Thyroid gland (tissue), 4 donors: ENCODE results near the gene MRPL41.

Experiments used
- CTCF ChIP-seq, 6 experiments: fragments of 200-600 bp in 3 of 6; fragments of 450-650 bp in 3 of 6; sonication (generic) in 3 of 6; IDR thresholded peaks; one replicate each; pipeline ENCODE4 v1.5.1; 2016 to 2019; ENCODE audit warnings: antibody characterized with exemption in 6 of 6, mild to moderate bottlenecking in 2 of 6, inconsistent platforms in 1 of 6, moderate library complexity in 1 of 6
- POLR2A ChIP-seq, 2 donors: fragments of 450-650 bp; IDR thresholded peaks; one replicate each; pipeline ENCODE4 v1.6.1; 2017; ENCODE audit warnings: antibody characterized with exemption in 2 of 2, mild to moderate bottlenecking in 2 of 2, moderate library complexity in 1 of 2

- TF ChIP-seq POLR2A (IDR thresholded peaks at IDR 0.05) = no peak
- no peak for TF ChIP-seq CTCF (IDR thresholded peaks at IDR 0.05)
Observed at GRCh38 chr9:137514691-137515337, 36.9 kb upstream of the MRPL41 start.
